Stimulated activated naive CD4-positive, alpha-beta T cell (primary cell): ENCODE data around the gene POFUT2.
A peak's percentile ranks its signal among the peaks of the same experiment; 100 is the strongest.

Experiments
- DNase-seq, 6 experiments: peaks; one replicate each; lab custom pipeline; 2025; lab: John Stamatoyannopoulos, UW

POFUT2 gene

GRCh38 chr21:45262616-45263015 is 25.1 kb downstream of the POFUT2 start:
- no peak for DNase-seq

DNA sequence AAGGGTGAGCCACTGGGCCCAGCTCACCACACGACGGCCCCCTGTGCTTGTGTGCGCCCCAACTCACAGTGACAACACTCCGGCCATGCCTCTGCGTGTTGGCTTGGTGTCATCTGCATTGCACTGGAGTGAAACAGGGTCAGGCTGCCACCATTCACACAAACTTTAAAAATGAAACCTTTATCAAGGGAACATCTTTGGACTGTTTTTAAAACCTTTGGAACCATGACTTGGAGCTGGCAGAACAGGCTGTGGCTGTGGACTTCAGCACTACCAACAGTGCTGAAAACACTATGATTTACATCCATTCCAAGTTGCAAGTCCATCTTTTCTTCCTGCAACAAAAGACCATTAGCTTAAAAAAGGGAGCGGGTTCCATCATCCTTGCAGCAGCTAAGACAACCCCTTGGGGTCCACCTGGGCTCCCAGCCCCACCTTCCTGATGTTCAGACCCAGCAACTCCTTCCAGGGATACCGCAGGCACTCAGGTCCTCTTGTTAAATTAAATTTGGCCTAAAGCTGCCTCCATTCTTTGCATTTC is 25.6 kb downstream of the POFUT2 start:
- no peak for DNase-seq

GRCh38 chr21:45261093-45261492 is 26.6 kb downstream of the POFUT2 start:
- no peak for DNase-seq

GRCh38 chr21:45260191-45260825 is 27.4 kb downstream of the POFUT2 start:
- no peak for DNase-seq

- no peak for DNase-seq
Measured at GRCh38 chr21:45259206-45259840, 28.4 kb downstream of the POFUT2 start.

- no peak for DNase-seq
Measured at GRCh38 chr21:45258466-45258865, 29.2 kb downstream of the POFUT2 start.

GRCh38 chr21:45257673-45258341 is 29.9 kb downstream of the POFUT2 start:
- no peak for DNase-seq

DNA sequence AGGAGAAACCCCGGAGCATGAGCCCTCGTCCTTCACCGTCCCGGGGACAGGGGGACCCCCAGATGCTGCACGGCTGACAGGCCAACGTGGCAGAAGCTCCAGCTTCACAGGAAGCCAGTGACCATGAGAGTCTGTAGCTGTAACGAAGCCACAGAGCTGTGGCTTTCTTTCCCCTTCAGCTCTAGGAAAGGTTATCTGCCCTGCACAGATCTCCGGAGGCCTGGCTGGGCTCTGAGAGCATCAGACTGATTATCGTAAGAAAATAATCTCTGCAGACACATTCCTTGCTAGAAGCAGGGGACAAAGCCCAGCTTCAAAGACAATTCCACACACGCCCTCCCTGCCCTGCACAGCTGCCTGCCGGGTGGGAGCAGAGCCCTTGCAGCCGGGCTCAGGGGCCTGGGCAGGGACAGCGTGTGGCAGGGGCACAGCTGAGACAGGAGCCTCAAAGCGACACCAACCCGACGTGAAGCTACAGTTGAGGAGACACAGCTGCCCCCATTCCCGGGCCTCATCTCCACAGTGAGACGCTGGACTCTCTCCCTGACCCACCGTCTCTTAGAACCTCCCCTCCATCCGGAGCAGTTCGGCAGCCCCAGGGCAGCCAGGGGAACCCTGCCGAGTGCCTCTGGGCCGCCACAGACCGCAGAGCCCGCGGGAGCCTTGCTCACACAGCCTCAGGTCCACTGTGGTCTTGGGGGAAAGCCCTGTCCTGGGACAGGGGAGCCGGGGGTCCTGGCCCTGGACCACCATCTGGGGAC is 30.6 kb downstream of the POFUT2 start:
- no peak for DNase-seq

DNA sequence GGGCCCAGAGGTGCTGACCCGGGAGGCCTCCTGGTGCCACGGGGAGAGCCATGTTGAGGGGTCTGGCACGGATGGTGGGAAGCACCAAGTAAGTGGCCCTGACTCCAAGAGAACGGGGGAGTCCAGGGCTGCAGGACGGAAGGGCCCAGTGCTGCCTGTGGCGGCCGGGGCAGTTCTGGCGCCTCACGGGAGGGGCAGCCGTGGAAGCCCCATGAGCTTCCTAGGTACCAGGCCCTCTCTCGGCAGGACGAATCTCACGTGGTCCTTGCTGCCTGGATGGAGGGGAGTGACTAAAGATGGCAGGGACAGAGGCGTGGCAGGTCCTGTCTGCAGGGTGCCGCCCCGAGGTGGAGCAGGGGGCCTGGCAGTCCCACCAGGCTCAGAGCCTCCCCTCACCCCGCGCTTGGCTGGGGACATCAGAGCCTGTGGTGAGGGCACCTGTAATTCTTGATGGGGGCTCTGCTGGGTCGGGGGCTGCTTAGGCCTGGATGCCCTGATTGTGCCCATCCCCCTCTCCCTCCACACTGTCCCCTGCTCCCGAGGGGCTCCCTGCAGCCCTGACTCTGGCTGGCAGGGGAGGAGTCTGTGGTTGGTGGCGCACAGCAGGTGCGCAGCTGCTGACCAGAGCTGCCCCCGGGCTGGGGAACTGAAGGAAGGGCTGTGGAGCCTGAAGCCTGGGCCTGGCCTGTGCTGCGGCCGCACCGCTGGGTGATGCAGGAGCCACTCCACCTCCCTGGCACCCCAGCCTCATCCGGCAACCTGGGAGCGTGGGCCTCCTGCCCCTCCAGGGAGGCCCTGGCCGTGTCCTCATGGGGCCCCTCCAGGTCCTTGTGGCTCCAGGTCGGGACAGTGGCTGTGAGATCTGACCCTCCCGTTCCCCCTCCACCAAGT is 31.4 kb downstream of the POFUT2 start:
- DNase-seq: no peak

- peak in 1 of 6 experiments; percentile 12 for DNase-seq
Measured at GRCh38 chr21:45255381-45256020, 32.2 kb downstream of the POFUT2 start.

GRCh38 chr21:45254460-45254930 is 33.2 kb downstream of the POFUT2 start:
- no peak for DNase-seq

DNA sequence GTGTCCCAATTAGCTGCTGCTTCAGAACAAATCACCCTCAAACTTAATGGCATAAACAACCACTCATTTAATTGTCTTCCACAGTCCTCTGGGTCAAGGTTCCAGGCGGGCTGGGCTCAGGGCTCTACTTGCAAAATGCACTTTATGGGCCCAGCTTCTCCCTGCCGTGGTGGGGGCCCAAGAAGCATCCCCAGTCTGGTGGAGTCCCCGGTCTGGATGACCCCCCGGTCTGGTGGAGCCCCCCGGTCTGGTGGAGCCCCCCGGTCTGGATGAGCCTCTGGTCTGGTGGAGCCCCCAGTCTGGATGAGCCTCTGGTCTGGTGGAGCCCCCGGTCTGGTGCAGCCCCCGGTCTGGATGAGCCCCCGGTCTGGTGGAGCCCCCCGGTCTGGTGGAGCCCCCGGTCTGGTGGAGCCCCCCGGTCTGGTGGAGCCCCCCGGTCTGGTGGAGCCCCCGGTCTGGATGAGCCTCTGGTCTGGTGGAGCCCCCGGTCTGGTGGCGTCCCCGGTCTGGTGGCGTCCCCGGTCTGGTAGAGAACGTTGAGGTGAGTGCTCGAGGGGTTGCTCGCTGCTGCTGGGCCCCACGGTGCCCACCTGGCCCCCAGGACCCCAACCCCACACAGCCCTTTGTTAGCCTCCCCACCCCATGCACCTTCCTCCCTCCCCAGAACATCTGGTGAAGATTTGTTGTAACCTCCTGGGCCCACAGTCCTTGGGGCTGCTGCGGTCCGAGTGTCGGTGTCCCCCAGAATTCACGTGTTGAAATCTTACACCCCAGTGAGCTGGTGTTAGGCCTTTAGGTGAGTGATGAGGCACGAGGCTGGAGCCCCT is 33.8 kb downstream of the POFUT2 start:
- DNase-seq: no peak

GRCh38 chr21:45253180-45253579 is 34.5 kb downstream of the POFUT2 start:
- no peak for DNase-seq

- DNase-seq: no peak
Measured at GRCh38 chr21:45252448-45252925, 35.2 kb downstream of the POFUT2 start.

GRCh38 chr21:45251635-45252447 is 35.9 kb downstream of the POFUT2 start:
- DNase-seq: no peak

DNA sequence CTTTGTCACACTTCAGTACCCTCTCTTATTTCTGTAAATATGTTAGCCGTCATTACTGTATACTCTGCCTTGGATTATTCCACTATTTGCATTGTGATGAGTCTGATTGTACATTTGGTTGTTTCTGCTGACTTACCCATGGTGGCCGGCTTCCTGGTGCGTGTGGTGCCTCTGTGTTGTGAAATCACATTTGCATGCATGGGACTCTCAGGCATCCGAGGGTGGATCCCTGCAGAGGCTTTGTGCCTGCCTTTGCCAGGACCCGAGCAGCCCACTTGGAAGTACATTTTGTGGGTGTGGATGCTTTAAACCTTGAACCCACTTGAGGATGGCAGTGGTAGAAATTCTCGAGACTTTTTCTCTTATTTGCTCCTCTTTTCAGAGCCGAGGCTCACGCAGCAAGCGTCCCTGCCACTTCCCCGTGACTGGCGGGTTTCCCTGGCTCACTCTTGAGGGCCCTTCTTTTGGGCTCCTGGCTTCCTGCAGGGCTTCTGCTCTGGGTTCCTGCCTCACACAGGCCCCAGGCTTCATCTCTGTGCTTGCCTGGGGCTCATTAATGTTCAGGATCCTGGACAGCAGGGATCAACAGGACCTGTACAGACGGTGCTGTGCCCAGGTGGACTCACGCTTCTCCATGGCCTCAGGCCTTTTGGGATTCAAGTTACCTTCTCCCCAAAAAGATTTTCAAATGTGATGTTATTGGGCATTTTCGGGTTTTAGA is 36.6 kb downstream of the POFUT2 start:
- no peak for DNase-seq

DNA sequence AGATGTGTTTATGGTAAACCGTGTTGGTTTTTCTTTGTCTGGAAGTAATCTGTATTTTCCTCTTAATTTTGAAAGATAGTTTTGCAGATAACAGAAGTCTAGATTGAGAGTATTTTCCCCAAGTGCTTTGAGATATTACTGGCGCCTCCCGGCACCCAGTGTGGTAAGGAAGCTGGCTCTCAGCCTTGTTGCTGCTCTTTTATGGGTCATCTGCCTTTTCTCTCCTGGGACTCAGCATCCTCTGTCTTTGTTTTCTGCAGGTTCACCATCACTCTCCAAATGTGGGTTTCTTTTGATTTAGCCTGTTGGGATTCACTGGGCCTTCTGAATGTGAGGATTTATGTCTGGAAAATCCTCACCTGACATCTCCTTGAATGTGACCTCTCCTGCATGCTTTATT is 37.4 kb downstream of the POFUT2 start:
- DNase-seq: no peak

DNA sequence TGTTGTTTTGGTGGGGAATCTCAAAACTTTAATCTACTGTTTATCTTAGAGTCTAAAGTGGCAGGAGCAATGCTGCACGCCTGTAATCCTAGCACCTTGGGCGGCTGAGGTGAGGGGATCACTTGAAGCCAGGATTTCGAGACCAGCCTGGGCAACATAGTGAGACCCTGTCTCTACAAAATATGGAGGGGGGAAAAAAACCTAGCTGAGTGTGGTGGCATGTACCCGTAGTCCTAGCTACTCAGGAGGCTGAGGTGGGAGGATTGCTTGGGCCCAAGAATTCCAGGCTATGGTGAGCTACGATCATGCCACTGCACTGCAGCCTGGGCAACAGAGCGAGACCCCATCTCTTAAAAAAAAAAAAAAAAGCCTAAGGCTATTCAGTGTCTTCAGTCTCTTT is 38.1 kb downstream of the POFUT2 start:
- DNase-seq: no peak
